ENCODE results near the gene SLC22A15.

GRCh38 chr1:116024626-116025025 lies 48.3 kb downstream of the SLC22A15 start:
- TF ChIP-seq EZH2phosphoT487 (IDR thresholded peaks at IDR 0.05; ENCODE audit: insufficient read depth, low read depth), result no peak
- no peak for TF ChIP-seq EZH2 (IDR thresholded peaks at IDR 0.05; ENCODE audit: insufficient read depth, poor library complexity, severe bottlenecking)

Measured in GM23248 (cell line).